Measurements from ENCODE around the gene EFHD1.

GRCh38 chr2:232584238-232584637 is 49.2 kb upstream of the EFHD1 start:
- TF ChIP-seq CTCF (IDR thresholded peaks at IDR 0.05): no peak
- no peak for TF ChIP-seq POLR2A (IDR thresholded peaks at IDR 0.05)

All from esophagus squamous epithelium (tissue), 4 donors.